Panc1 (cell line): ENCODE results near the gene DKK1. TPM values are rescaled to one million over a fixed set of nuclear protein-coding genes. Genes with fewer than 3 reads are reported as not detected.

Experiments
- ATAC-seq: fragments of 200-7000 bp; cut with Tn5 transposase; 2 replicates; pipeline ENCODE4 v1.9.1; 2020; ENCODE audit warnings: mild to moderate bottlenecking, moderate library complexity
- BruUV-seq: library from RNA; stranded (reverse); fragments of 400-500 nt; replicated peaks from 2 replicates; lab custom pipeline; 2021; lab: Mats Ljungman, UMichigan
- CTCF ChIA-PET: fragments of 300-600 bp; sonication (Branson Sonifier 250); formaldehyde crosslinking; loops from one replicate; lab custom pipeline; 2022; ENCODE audit warnings: antibody characterized with exemption; lab: Charles Lee
- POLR2A ChIA-PET: fragments of 300-600 bp; sonication (Branson Sonifier 250); formaldehyde crosslinking; loops from one replicate; lab custom pipeline; 2022; ENCODE audit warnings: antibody characterized with exemption; lab: Charles Lee
- DNase-seq: peaks from one replicate; pipeline ENCODE4 v3.0.0-alpha.2; 2010; ENCODE audit warnings: low read depth, low spot score
- H3K27ac ChIP-seq: 2 replicates; pipeline ENCODE4 v1.5.1; 2011; ENCODE audit warnings: mild to moderate bottlenecking, low read length, inconsistent platforms
- H3K27me3 ChIP-seq: fragments of 200-500 bp; sonication (Bioruptor generic); 2 replicates; pipeline ENCODE4 v1.6.0; 2014; ENCODE audit warnings: low read length, inconsistent platforms; ENCODE audit not compliant: control insufficient read depth, insufficient read depth
- H3K36me3 ChIP-seq: fragments of 200-500 bp; sonication (Bioruptor generic); 2 replicates; pipeline ENCODE4 v1.5.1; 2014; ENCODE audit warnings: inconsistent platforms, mild to moderate bottlenecking, low read length, moderate library complexity; ENCODE audit not compliant: control insufficient read depth, insufficient read depth
- H3K4me1 ChIP-seq: 2 replicates; pipeline ENCODE4 v1.5.1; 2011; ENCODE audit warnings: inconsistent platforms, mild to moderate bottlenecking, low read length, moderate library complexity; ENCODE audit not compliant: control insufficient read depth, insufficient read depth
- H3K4me3 ChIP-seq, 2 experiments: 2 replicates each; pipeline ENCODE4 v1.5.1; 2011 to 2012; ENCODE audit warnings: low read depth in 2 of 2, low read length in 2 of 2, mild to moderate bottlenecking in 2 of 2, inconsistent platforms in 1 of 2, moderate library complexity in 1 of 2
- H3K9me3 ChIP-seq: fragments of 200-500 bp; sonication (Bioruptor generic); 2 replicates; pipeline ENCODE4 v1.5.1; 2014; ENCODE audit warnings: low read depth, mild to moderate bottlenecking, inconsistent platforms, low read length, moderate library complexity; ENCODE audit not compliant: control insufficient read depth, insufficient read depth
- CTCF ChIP-seq: fragments of 450-650 bp; IDR thresholded peaks from 2 replicates; pipeline ENCODE4 v1.5.1; 2017; ENCODE audit warnings: mild to moderate bottlenecking
- POLR2AphosphoS5 ChIP-seq: IDR thresholded peaks from 2 replicates; pipeline ENCODE4 v1.6.1; 2012; ENCODE audit warnings: mild to moderate bottlenecking, low read depth, low read length, moderate library complexity
- REST ChIP-seq, 2 experiments: IDR thresholded peaks; 2 replicates each; pipeline ENCODE4 v1.6.1; 2011 to 2012; ENCODE audit warnings: low read depth in 2 of 2, control low read depth in 1 of 2, low read length in 1 of 2, mild to moderate bottlenecking in 1 of 2, moderate library complexity in 1 of 2; ENCODE audit not compliant: insufficient read depth in 1 of 2
- SIN3A ChIP-seq: IDR thresholded peaks from 2 replicates; pipeline ENCODE4 v1.6.1; 2012; ENCODE audit warnings: low read depth, mild to moderate bottlenecking, low read length, moderate library complexity, borderline replicate concordance; ENCODE audit not compliant: insufficient read depth
- TCF7L2 ChIP-seq: IDR thresholded peaks from 2 replicates; pipeline ENCODE4 v1.6.1; 2011; ENCODE audit warnings: mild to moderate bottlenecking, low read depth, low read length, inconsistent platforms
- in situ Hi-C: cut with HindIII; loops from 2 replicates; pipeline ENCODE4 v1.10.0; 2016; ENCODE audit warnings: low sequenced_read_pairs, low pct_unique_long_range_greater_than_20kb
- intact Hi-C: fragments of 100-400 bp; cut with micrococcal nuclease; formaldehyde crosslinking; loops from one replicate; pipeline ENCODE4 v1.10.0; 2022; ENCODE audit not compliant: unreplicated experiment
- total RNA-seq: library from RNA; stranded (reverse); gene quantifications from one replicate; pipeline ENCODE4 v1.2.1, GENCODE V29; 2021; ENCODE audit not compliant: unreplicated experiment

The DKK1 gene
- total RNA-seq, 1 experiment from 2014 or later: 563 TPM

- no TSS peak for BruUV-seq
- TF ChIP-seq REST (IDR thresholded peaks at IDR 0.05; ENCODE audit: insufficient read depth in 1 of 2, low read depth in 2 of 2, low read length in 1 of 2) (no peak), SIN3A (no peak), CTCF (no peak), TCF7L2 (no peak), POLR2AphosphoS5 (no peak)
- H3K4me3 ChIP-seq: no peak overlapping the region
- intact Hi-C loops: no loop called here
- peak overlapping the region; percentile 93 for H3K27ac ChIP-seq
- ChIA-PET CTCF (interaction anchor here (0.6 kb wide), 1 partner anchor 10 kb away, joined by 6 read pairs; no protein-coding TSS in a partner anchor), POLR2A (no interaction called here)
- DNase-seq: no peak
- H3K36me3 ChIP-seq: no peaks in the 10 kb centered on the region; the same call in 1 of the 2 replicates
- peaks cover 37% of the 10 kb centered on the region; the same call in 1 of the 2 replicates for H3K9me3 ChIP-seq
- H3K27me3 ChIP-seq: no peaks in the 10 kb centered on the region
- ATAC-seq: no peak
- H3K4me1 ChIP-seq: peaks cover 22% of the 10 kb centered on the region
- in situ Hi-C loops: no loop called here
Observed at GRCh38 chr10:52322936-52323335, 8.9 kb downstream of the DKK1 start.

GRCh38 chr10:52326382-52326781 lies 12.3 kb downstream of the DKK1 start:
- Histone ChIP-seq H3K27ac (peak overlapping the region; percentile 69), H3K27me3 (no peaks in the 10 kb centered on the region), H3K4me1 (no peaks in the 10 kb centered on the region), H3K36me3 (no peaks in the 10 kb centered on the region), H3K9me3 (peaks cover 27% of the 10 kb centered on the region; the same call in 1 of the 2 replicates), H3K4me3 (no peak overlapping the region)
- POLR2A ChIA-PET: no interaction called here
- no TSS peak for BruUV-seq
- ATAC-seq (no peak), DNase-seq (no peak)
- CTCF ChIA-PET: interaction anchor here (0.7 kb wide), 1 partner anchor 12 kb away, joined by 3 read pairs; the partner anchor contains the start of gene DKK1
- in situ Hi-C loops (no loop called here), intact Hi-C loops (no loop called here)
- no peak for TF ChIP-seq REST (IDR thresholded peaks at IDR 0.05; ENCODE audit: insufficient read depth in 1 of 2, low read depth in 2 of 2, low read length in 1 of 2)
- TF ChIP-seq SIN3A: no peak
- no peak for TF ChIP-seq POLR2AphosphoS5
